Endometrial microvascular endothelial cells (primary cell): ENCODE measurements around the gene RIC8B. TPM values are rescaled to one million over a fixed set of nuclear protein-coding genes. Genes with fewer than 3 reads are reported as not detected.

ENCODE experiments used
- in situ Hi-C: cut with HindIII; loops from 2 replicates; pipeline ENCODE4 v1.10.0; 2017; ENCODE audit warnings: low sequenced_read_pairs, low pct_unique_long_range_greater_than_20kb; ENCODE audit errors: inconsistent ontology term
- total RNA-seq: library from RNA; depleted of rRNA; stranded (reverse); fragments of >200 nt; gene quantifications from one replicate; pipeline ENCODE4 v1.2.3, GENCODE V29; 2015; ENCODE audit errors: inconsistent ontology term

The RIC8B gene
- total RNA-seq, 1 donor from 2014 or later, result 8.4 TPM

DNA sequence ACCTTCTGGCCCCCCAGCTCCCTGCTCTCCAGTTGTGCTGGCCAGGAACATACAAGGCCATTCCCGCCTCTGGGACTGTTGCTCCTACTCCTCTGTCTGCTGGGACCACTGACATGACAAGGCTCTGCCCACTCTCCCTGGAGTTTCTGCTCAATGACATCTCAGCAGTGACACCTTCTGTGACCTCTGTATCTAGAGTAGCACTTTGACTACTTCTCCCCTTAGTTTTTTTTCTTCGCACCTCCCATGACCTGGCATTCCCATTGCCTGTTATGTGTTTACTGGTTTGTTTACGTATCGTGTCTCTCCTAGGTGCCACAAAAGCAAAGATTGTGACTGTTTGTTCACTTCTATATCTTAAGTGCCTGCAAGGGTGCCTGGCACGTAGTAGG is 141.1 kb downstream of the RIC8B start:
- in situ Hi-C loops, result loop anchor here (25.0 kb wide), 1 partner anchor 528 kb away; no protein-coding TSS in a partner anchor

DNA sequence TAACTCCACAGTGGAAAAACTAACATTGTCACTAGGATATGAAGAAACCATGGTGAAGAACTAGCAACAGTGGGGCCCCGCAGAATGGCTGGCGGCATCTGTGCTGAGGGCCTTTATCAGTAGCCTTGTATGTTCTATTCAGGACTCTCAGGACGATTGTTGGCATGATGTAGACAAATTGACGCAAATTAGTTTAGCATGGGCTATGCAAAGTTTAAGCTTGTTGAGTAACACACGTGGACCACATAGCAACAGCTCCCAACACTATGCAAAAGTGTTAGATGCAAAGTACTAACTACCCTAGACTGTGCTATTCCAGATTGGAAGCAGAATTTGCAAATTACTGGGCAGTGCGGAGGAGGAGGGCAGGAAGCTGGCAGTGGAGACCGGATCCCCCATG is 143.0 kb downstream of the RIC8B start:
- in situ Hi-C loops, result loop anchor here (25.0 kb wide), 1 partner anchor 530 kb away; no protein-coding TSS in a partner anchor

DNA sequence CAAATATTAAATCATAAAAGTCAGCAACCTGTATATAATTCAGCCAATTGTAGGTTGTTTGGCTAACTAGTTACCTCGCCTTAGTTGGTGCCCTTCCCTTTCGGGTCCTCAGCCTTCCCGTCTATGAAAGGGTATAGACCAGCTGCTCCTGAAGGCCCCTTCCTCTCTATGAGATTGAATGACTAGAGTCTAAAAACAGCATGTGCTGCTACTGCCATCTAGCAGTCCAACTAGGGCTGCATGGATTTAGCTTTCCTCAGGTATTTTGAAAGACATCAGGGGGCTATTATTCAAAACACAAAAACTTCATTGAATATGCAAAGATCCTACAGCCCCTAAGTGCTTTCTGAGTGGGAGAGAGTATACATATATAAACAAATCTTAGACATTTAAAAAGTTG is 144.3 kb downstream of the RIC8B start:
- in situ Hi-C loops, result loop anchor here (25.0 kb wide), 1 partner anchor 531 kb away; no protein-coding TSS in a partner anchor

DNA sequence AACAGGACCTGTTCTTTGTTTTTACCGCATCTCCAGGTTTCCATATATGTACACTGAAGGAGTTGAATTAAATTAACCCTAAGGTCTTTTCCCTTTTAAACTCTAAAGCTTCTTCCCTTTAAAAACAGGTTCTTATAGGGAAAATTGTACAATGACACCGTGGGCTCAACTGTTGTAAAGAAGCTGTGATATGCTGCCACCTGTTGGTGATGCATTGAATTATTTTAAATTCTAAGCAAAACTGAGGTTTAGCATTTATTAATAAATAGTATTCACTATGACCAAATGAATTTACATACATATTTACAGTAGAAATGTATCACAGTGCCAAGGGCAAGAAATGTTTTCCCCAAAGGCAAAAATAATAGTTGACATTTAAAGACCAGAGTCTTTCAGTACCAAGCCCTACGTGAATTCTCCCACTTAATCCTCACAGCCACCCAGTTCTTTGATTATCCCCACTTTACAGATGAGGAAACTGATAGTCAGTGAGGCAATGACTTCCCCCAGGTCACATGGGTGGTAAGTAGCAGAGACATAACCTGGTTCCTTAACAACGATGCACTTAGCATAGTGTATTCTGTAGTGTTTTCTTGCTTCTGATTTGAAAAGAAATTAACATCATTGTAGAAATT is 145.5 kb downstream of the RIC8B start:
- in situ Hi-C loops, result loop anchor here (25.0 kb wide), 1 partner anchor 533 kb away; no protein-coding TSS in a partner anchor

DNA sequence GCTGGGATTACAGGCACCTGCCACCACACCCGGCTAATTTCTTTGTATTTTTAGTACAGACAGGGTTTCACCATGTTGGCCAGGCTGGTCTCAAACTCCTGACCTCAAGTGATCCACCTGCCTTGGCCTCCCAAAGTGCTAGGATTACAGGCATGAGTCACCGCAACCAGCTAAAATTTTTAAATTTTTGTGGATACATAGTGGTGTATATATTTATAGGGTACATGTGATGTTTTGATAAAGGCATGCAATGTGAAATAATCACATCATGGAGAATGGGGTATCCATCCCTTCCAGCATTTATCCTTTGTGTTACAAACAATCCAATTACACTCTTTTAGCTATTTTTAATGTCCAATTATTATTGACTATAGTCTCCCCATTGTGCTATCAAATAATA is 147.5 kb downstream of the RIC8B start:
- in situ Hi-C loops, result loop anchor here (25.0 kb wide), 1 partner anchor 535 kb away; no protein-coding TSS in a partner anchor

DNA sequence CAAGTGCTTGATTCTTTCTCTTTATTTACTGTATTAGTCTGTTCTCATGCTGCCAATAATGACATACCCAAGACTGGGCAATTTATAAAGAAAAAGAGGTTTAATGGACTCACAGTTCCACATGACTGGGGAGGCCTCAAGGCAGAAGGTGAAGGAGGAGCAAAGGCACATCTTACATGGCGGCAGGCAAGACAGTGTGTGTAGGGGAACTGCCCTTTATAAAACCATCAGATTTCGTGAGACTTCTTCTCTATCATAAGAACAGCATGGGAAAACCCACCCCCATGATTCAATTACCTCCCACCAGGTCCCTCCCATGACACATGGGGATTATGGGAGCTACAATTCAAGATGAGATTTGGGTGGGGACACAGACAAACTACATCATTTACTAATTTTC is 149.1 kb downstream of the RIC8B start:
- in situ Hi-C loops, result loop anchor here (25.0 kb wide), 1 partner anchor 536 kb away; no protein-coding TSS in a partner anchor

DNA sequence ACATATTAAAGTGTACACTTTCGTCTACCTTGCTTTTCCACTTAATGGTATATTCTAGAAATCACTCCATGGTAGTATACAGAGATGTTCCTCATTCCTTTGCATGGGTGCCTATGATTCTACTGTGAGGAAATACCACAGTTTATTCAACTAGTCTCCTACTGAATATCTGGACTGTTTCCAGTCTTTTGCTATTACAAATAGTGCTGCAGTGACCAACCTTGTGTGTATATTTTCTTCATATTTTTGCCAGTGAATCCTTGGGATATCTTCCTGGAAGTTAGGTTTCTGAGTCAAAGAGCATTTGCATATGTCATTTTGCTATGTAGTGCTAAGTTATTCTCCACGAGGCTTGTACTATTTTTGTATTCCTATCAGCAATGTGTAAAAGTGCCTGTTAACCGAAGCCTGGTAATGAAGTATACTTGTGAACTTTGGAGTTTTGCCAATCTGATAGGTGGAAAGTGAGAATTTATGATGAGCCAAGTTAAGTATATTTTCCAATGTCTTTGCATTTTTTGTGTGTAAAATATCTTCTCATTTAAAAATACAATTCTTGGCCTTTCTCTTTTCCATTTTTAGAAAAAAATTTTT is 149.9 kb downstream of the RIC8B start:
- in situ Hi-C loops, result loop anchor here (25.0 kb wide), 1 partner anchor 537 kb away; no protein-coding TSS in a partner anchor

DNA sequence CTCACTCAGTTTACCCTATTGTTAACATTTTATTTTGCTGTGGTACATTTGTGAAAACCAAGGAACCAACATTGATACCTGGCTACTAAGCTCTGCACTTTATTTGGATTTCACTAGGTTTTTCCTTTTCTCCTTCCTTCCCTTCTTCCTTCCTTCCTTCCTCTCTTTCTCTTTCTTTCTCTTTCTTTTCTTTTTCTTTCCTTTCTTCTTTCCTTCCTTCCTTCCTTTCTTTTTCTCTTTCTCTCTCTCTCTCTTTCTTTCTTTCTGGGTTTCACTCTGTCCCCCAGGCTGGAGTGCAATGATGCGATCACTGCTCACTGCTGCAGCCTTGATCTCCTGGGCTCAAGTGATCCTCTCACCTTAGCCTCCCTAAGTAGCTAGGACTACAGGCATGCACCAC is 152.2 kb downstream of the RIC8B start:
- in situ Hi-C loops, result no loop called here

DNA sequence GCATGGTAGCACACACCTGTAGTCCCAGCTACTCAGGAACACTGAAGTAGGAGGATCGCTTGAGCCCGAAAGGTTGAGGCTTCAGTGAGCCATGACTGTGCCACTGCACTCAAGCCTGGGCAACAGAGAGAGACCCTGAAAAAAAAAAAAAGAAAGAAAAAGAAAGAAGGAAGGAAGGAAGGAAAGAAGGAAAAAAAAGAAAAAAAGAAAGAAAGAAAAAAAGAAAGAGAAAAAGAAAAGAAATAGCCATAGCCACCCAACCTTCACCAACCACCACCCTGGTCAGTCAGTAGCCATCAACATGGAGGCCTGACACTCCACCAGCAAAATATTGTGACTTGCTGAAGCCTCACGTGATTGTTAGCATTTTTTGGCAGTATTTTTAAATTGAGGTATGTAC is 159.8 kb downstream of the RIC8B start:
- in situ Hi-C loops, result no loop called here

Other genes starting within 250 kb of the RIC8B start
- not detected for gene RFX4, start 191.7 kb upstream of the RIC8B start, total RNA-seq
- gene TMEM263, start 181.2 kb downstream of the RIC8B start, total RNA-seq, result 57.8 TPM
- 10.6 TPM for gene MTERF2, start 212.5 kb downstream of the RIC8B start, total RNA-seq